ENCODE data around the gene PHACTR3.

Gene PHACTR3

GRCh38 chr20:59776626-59777330, 172.4 kb downstream of the PHACTR3 start:
- no peak overlapping the region for H3K4me3 ChIP-seq (ENCODE audit: low read length)
- peak; percentile 37 for DNase-seq (ENCODE audit: low read depth, low spot score)

GRCh38 chr20:59777331-59777725, 173.0 kb downstream of the PHACTR3 start:
- no peak for DNase-seq (ENCODE audit: low read depth, low spot score)

GRCh38 chr20:59777814-59778575, 173.7 kb downstream of the PHACTR3 start:
- DNase-seq (ENCODE audit: low read depth, low spot score), result no peak
- H3K4me3 ChIP-seq (ENCODE audit: low read length), result no peak overlapping the region

More at GRCh38 chr20:59777331-59777725, 173.0 kb downstream of the PHACTR3 start:
- H3K4me3 ChIP-seq (ENCODE audit: low read length), result no peak overlapping the region

GRCh38 chr20:59778615-59779200, 174.4 kb downstream of the PHACTR3 start:
- no peak overlapping the region for H3K4me3 ChIP-seq (ENCODE audit: low read length)
- DNase-seq (ENCODE audit: low read depth, low spot score), result no peak

GRCh38 chr20:59779656-59780380, 175.5 kb downstream of the PHACTR3 start:
- no peak overlapping the region for H3K4me3 ChIP-seq (ENCODE audit: low read length)
- DNase-seq (ENCODE audit: low read depth, low spot score), result no peak

GRCh38 chr20:59780494-59781185, 176.3 kb downstream of the PHACTR3 start:
- DNase-seq (ENCODE audit: low read depth, low spot score), result no peak
- H3K4me3 ChIP-seq (ENCODE audit: low read length), result no peak overlapping the region

GRCh38 chr20:59781226-59781625, 176.9 kb downstream of the PHACTR3 start:
- H3K4me3 ChIP-seq (ENCODE audit: low read length), result no peak overlapping the region
- no peak for DNase-seq (ENCODE audit: low read depth, low spot score)

- DNase-seq (ENCODE audit: low read depth, low spot score), result peak; percentile 56
- no peak overlapping the region for H3K4me3 ChIP-seq (ENCODE audit: low read length)
These were observed 178.8 kb downstream of the PHACTR3 start for GRCh38 chr20:59782986-59783640.

GRCh38 chr20:59783641-59784010, 179.3 kb downstream of the PHACTR3 start:
- no peak for DNase-seq (ENCODE audit: low read depth, low spot score)
- H3K4me3 ChIP-seq (ENCODE audit: low read length), result no peak overlapping the region

- no peak for DNase-seq (ENCODE audit: low read depth, low spot score)
- no peak overlapping the region for H3K4me3 ChIP-seq (ENCODE audit: low read length)
These were observed 180.0 kb downstream of the PHACTR3 start for GRCh38 chr20:59784365-59784764.

- H3K4me3 ChIP-seq (ENCODE audit: low read length), result no peak overlapping the region
- DNase-seq (ENCODE audit: low read depth, low spot score), result no peak
These were observed 180.7 kb downstream of the PHACTR3 start for GRCh38 chr20:59784791-59785668.

- H3K4me3 ChIP-seq (ENCODE audit: low read length), result no peak overlapping the region
- DNase-seq (ENCODE audit: low read depth, low spot score), result no peak
These were observed 181.3 kb downstream of the PHACTR3 start for GRCh38 chr20:59785669-59785959.

- DNase-seq (ENCODE audit: low read depth, low spot score), result no peak
- H3K4me3 ChIP-seq (ENCODE audit: low read length), result no peak overlapping the region
These were observed 181.9 kb downstream of the PHACTR3 start for GRCh38 chr20:59785986-59786795.

GRCh38 chr20:59786801-59787537, 182.6 kb downstream of the PHACTR3 start:
- no peak for DNase-seq (ENCODE audit: low read depth, low spot score)
- H3K4me3 ChIP-seq (ENCODE audit: low read length), result no peak overlapping the region

- DNase-seq (ENCODE audit: low read depth, low spot score), result no peak
- H3K4me3 ChIP-seq (ENCODE audit: low read length), result no peak overlapping the region
These were observed 183.2 kb downstream of the PHACTR3 start for GRCh38 chr20:59787538-59787890.

GRCh38 chr20:59788196-59788735, 183.9 kb downstream of the PHACTR3 start:
- DNase-seq (ENCODE audit: low read depth, low spot score), result no peak

More at GRCh38 chr20:59788196-59788735, 183.9 kb downstream of the PHACTR3 start:
- H3K4me3 ChIP-seq (ENCODE audit: low read length), result no peak overlapping the region
